Measurements from ENCODE around the gene PRDX4.

DNA sequence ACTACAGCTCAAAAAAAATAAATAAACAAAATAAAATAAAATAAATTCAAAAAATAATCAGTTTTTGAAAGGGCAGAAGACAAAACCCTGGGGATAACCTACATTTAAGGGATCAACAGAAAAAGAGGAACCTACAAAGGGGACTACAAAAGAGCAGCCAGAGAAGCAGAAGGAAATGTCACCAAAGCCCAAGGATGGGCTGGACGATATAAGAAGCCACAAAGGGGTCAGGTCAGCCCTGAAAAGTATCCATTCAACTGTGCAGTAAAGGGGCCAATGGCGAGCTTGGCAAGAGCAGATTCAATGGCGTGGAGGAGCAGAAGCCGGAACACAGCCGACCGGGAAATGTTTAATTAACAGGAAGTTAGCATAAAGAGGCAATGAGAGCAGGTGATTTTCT is 58.9 kb downstream of the PRDX4 start:
- no peak for TF ChIP-seq POLR2AphosphoS5 (IDR thresholded peaks at IDR 0.05)
- TF ChIP-seq, protein P1, sequence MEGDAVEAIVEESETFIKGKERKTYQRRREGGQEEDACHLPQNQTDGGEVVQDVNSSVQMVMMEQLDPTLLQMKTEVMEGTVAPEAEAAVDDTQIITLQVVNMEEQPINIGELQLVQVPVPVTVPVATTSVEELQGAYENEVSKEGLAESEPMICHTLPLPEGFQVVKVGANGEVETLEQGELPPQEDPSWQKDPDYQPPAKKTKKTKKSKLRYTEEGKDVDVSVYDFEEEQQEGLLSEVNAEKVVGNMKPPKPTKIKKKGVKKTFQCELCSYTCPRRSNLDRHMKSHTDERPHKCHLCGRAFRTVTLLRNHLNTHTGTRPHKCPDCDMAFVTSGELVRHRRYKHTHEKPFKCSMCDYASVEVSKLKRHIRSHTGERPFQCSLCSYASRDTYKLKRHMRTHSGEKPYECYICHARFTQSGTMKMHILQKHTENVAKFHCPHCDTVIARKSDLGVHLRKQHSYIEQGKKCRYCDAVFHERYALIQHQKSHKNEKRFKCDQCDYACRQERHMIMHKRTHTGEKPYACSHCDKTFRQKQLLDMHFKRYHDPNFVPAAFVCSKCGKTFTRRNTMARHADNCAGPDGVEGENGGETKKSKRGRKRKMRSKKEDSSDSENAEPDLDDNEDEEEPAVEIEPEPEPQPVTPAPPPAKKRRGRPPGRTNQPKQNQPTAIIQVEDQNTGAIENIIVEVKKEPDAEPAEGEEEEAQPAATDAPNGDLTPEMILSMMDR (IDR thresholded peaks at IDR 0.05), result no peak

All from upper lobe of left lung (tissue), 4 donors.